Hematopoietic multipotent progenitor cell (in vitro differentiated cells): ENCODE measurements around the gene CACNA1H. TPM values are rescaled to one million over a fixed set of nuclear protein-coding genes. Genes with fewer than 3 reads are reported as not detected.
"Not testable (repeated sequence)": the region's sequence is repeated elsewhere in the genome, so short reads cannot be mapped to it uniquely, and the experiment has no call there.

Experiments
- DNase-seq, 3 donors: peaks; one replicate each; pipeline ENCODE4 v3.0.0-alpha.2; 2011 to 2015; ENCODE audit warnings: low read depth in 2 of 3, low spot score in 2 of 3
- total RNA-seq: library from RNA; depleted of rRNA; stranded (reverse); fragments of >200 nt; gene quantifications from one replicate; pipeline ENCODE4 v1.2.3, GENCODE V29; 2012

The CACNA1H gene
- total RNA-seq, 1 donor = under 0.01 TPM

DNA sequence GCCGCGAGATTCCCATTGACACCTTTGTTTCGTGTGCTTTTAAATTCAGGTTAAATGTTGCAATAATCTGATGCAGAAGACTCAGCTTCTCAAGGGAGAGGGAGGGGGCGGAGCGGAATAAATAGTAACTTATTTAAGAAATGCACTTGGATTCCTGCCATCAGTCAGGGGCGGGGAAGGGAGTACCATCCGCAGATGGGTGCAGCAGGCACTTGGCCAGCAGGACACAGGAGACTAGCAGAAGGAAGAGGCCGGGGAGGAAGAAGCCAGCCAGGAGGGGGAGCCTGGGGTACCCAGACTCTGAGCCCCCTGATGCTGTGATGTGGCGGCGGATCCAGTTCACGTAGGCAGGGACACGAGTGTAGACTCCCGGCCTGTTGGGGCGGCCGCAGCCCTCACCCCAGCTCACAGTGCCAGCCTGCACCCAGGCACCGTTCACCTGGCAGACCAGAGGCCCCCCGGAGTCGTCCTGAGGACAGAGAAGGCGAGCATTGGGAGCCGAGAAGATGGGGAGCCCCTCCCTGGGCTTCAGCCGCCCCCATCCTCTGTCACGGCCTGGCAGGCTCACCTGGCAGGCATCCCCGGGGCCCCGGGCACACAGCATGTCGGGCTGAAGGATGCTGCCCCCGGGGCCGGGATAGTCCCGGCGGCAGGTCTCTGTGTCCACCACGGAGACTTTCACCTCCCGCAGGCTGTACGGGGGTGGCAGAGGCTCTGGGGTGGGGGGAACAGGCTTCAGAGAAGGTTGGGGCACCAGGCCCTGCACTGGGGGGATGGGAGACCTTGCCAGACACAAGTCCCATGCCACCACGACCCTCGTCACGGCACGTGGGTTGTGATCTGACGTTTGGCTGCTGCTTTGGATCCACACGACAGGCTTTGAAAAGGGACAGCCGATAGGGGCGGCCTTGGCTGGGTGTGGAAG, 69.0 kb downstream of the CACNA1H start:
- no peak for DNase-seq

DNA sequence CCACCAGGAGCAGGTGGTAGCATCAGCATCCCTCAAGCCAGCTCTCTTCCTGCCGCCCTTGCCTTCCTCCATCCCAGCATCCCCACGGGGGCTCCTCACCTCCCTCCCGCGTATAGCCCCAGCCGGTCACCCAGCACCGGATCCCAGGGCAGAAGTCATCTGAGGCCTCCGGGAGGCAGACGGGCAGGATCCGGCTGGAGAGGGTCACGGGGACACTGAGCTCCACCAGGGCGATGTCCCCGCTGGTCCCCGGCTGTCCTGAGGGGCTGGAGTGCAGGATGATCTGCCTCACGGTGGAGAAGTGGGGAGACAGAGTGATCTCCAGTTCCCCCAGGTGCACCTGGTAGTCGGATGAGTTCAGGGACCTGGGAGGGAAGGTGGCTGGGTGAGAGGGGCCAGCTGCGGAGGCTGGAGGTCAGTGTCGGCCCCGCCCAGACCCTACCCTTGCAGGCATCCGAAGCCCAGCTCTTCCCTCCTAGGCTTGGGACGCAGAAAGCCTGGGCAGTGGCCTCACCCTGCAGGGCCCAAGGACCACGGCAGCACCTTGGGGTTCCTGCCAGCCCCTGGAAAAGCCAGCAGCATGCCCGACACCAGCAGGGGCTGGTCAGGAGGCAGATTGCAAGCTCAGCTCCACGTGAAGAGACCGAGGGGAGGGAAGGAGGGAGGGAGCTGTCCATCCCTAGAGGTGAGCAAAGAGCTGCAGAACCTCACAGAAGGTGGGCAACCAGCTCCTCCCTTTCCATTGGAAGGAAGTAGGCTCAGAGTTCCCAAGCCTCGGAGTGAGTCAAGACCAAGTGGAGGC, 69.8 kb downstream of the CACNA1H start:
- no peak for DNase-seq

- no peak for DNase-seq
These were observed 70.7 kb downstream of the CACNA1H start for GRCh38 chr16:1223355-1224214.

DNA sequence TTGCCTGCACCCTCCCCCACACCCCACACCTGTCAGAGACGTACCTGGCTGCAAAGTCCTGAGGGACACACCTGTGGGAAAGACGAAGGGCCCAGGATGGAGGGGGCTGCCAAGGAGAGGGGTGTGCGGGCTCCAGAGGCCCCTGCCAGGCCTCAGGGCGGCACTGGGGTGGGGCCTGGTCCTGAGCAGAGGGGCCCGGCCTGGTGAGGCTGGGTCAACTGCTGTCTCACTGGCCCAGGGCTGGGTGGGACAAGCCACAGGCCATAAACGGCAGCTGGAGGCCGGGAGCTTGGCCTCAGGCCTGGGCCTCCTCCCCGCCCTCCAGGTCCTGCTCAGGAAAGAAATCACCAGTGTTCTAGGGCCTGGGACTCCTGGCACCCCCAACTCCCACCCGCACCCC, 71.7 kb downstream of the CACNA1H start:
- DNase-seq = no peak

DNA sequence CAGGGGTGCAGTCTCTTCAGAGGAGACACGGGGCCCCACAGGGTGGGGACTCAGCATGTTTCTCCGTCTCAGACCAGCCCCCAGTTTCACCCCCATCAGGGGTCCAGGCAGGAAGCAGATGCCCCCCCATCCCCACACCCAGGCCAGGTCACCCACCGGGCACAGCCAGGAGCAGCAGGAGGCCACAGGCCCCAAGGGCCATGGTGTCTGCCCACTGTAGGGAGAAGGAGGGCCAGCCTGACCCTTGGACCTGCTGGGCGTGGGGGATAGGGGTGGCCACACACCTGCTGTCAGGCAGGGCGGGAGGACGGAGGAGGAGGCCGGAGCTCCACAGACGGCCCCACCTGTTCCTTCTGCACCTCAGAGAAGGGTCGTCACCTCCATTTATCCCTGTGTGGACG, 72.1 kb downstream of the CACNA1H start, which contains the start of gene TPSG1:
Gene TPSG1 (minus strand): TSS at position 218 of the 401 bp plus-strand sequence. CDS start 16 bp downstream, at position 202.
- DNase-seq = no peak

DNA sequence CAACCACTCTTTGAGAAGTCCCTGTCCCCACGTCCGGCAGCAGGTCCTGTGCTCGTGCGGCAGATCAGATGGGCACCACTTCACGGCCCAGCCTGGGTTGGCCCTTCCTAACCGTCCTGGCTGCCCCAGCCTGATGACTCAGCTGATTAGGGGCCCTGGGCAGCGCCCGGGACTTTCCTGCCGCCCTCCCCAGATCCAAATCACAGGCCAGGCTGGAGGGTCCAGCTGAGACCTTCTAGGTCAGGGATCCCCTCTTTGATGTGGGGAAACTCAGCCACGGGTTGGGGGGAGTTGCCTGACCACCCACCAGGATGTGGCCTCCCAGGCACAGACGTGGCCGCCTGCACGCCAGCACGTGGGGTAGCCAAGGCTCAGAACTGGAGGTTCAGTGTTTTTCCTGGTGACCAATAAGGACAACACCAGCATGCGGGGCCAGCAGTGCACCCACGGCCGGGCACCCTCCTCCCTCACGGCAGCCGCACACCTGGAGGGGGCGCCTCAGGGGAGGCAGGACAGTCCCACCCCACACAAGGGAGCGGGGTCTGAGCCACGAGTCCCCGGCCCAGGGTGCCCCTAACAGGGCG, 72.9 kb downstream of the CACNA1H start:
- not testable (repeated sequence) for DNase-seq

DNA sequence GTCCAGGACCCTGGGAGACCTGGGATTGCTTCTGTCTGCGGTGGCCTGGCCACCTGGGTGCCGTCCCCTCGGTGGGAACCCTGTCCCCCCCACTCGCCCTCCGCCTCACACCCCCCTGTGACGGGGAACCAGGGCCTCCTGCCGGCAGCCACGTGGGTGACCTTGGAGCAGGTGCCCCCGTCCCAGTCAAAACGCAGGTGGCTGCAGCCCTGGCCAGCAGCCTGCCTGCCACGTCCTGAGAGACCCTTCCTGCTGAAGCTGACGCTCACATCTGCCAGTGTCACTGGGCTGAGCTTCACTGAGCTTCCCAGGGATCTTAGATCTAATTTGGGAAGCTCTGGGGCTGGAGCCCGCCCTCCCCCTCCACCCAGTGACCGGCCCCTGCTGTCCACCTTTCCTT, 73.8 kb downstream of the CACNA1H start:
- DNase-seq = not testable (repeated sequence)

DNA sequence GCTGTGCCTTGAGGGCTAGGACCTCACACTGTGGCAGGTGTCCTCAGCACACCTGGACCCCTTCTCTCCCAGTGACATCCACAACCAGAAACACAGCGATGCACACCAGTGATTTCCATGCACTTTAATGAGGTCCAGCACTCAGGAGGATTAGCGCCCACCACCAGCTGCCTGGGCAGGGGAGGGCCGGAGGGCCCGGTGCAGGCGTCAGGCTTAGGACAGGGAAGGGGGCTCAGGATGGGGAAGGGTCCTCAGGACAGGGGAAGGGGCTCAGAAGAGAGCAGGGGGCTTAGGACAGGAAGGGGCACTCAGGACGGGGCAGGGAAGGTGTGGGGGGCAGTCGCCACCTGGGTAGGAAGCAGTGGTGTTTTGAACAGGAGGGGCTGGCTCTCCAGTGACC, 75.3 kb downstream of the CACNA1H start:
- DNase-seq = not testable (repeated sequence)

DNA sequence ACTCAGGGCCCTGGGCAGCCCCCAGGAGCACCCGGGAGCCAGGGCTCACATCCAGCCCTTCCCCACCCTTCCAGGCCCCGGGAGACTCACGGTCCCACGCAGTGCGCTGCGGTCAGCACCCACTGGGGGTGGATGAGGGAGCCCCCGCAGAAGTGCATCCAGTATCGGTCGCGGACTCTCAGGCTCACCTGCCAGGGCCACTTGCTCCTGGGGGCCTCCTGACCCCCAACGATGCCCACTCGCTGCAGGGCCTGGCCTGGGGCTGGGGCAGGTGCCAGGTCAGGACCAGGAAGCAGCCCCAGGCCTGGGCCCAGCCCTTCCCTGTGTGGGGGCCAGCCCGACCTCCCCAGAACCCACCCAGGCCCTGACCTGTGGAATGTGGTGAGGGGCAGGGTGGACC, 76.6 kb downstream of the CACNA1H start:
- not testable (repeated sequence) for DNase-seq

GRCh38 chr16:1230084-1230470, 77.2 kb downstream of the CACNA1H start, which contains the start of gene TPSB2:
Gene TPSB2 (minus strand): TSS chr16:1230184. CDS start chr16:1229951, 233 bp downstream.
- DNase-seq = not testable (repeated sequence)

DNA sequence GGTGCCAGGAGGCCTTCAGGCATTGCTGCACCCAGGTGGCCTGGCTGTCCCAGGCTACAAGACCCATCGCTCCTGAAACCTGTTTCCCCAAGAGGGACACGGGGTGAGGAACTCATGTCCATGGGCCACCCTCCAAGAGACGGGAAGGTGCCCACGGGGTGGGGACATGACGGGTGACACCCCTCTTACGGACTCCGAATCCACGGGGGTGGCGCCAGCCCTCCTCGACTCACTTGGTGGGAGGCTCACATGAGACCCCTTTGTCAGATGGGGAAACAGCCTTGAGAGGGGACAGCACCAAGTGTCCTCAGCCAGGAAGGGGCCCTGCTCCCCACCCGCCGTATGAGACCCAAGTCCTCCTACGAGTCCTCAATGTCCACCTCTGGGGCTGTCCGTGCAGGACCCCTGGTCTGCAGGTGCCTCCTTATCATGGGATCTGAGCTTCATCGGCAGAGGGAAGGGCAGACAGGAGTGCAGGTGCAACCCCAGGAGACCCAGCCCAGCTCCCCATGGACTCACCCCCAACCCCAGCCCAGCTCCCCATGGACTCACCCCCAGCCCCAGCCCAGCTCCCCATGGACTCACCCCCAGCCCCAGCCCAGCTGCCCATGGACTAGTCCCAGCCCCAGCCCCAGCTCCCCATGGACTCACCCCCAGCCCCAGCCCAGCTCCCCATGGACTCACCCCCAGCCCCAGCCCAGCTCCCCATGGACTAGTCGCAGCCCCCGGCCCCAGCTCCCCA, 77.7 kb downstream of the CACNA1H start:
- DNase-seq = not testable (repeated sequence)

DNA sequence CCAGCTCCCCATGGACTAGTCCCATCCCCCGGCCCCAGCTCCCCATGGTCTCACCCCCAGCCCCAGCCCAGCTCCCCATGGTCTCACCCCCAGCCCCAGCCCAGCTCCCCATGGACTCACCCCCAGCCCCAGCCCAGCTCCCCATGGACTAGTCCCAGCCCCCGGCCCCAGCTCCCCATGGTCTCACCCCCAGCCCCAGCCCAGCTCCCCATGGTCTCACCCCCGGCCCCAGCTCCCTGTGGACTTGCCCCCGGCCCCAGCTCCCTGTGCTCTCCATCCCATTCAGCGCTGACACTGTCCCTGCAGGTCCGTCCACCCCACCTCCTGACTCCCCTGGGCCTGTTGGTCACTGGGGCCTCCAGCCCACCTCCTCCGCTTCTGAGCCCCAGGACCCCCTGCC, 78.4 kb downstream of the CACNA1H start:
- not testable (repeated sequence) for DNase-seq

GRCh38 chr16:1232049-1232748, 79.3 kb downstream of the CACNA1H start:
- not testable (repeated sequence) for DNase-seq

- DNase-seq = not testable (repeated sequence)
These were observed 83.8 kb downstream of the CACNA1H start for GRCh38 chr16:1236659-1237058.

DNA sequence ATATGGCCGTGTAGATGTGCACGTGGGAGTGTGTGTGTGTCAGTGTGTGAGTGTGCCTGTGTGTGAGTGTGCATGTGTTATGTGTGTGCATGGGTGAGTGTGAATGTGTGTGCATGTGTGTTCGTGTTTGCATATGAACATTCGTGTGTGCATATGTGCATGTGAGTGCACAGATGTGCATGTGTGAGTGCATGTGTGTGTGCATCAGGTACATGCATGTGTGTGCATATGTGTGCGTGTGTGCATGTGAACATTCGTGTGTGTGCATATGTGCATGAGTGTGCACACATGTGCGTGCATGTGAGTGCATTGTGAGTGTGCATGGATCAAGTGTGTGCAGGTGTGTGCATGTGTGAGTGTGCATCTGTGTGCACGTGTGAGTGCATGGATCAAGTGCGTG, 85.1 kb downstream of the CACNA1H start:
- no peak for DNase-seq

DNA sequence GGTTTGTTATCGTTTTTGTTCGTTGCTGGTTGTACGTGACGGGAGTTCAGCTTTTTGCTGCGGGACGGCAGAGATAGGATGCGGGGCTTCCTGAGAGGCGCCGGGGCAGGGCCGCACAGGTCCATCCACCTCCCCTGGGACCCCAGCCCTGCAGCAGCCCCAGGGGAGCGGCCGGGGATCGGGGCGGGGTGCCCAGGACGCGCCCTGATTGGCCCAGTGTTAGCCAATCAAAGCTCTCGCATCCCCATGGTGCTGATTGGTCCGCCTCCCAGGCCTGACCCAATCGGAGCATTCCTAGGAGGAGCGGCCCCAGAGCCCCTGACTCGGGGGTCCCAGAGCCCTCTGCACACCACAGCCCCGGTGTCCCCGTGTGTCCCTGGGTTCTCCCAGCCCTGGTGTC, 86.0 kb downstream of the CACNA1H start:
- DNase-seq = not testable (repeated sequence)

GRCh38 chr16:1239575-1239974, 86.7 kb downstream of the CACNA1H start:
- not testable (repeated sequence) for DNase-seq

- not testable (repeated sequence) for DNase-seq
These were observed 87.5 kb downstream of the CACNA1H start, which contains the start of gene TPSAB1 for GRCh38 chr16:1240436-1240835. Gene TPSAB1 (plus strand): TSS chr16:1240705. CDS start chr16:1240939, 234 bp downstream.
